Esophagus squamous epithelium (tissue), 5 donors: ENCODE results near the gene FAM227A. TPM values are rescaled to one million over a fixed set of nuclear protein-coding genes. Genes with fewer than 3 reads are reported as not detected.

Experiments used
- DNase-seq: peaks from one replicate; lab custom pipeline; 2025; lab: John Stamatoyannopoulos, UW
- H3K27ac ChIP-seq, 4 donors: fragments of 200-600 bp; sonication (generic); one replicate each; pipeline ENCODE4 v1.5.1; 2016 to 2019; ENCODE audit warnings: mild to moderate bottlenecking in 1 of 4
- H3K27me3 ChIP-seq, 4 donors: fragments of 200-600 bp; sonication (generic); 1 replicate in 3 of 4; 2 replicates in 1 of 4; pipeline versions ENCODE4 v1.5.1 to v1.6.0; 2017 to 2021; ENCODE audit warnings: antibody characterized with exemption in 1 of 4
- H3K36me3 ChIP-seq, 3 donors: fragments of 200-600 bp; sonication (generic); one replicate each; pipeline ENCODE4 v1.5.1; 2016 to 2019
- H3K4me1 ChIP-seq, 3 donors: fragments of 200-600 bp; sonication (generic); one replicate each; pipeline ENCODE4 v1.5.1; 2017 to 2019
- H3K4me3 ChIP-seq, 4 donors: fragments of 200-600 bp; sonication (generic); 1 replicate in 3 of 4; 2 replicates in 1 of 4; pipeline ENCODE4 v1.5.1; 2016 to 2019; ENCODE audit warnings: mild to moderate bottlenecking in 2 of 4, moderate library complexity in 1 of 4
- H3K9me3 ChIP-seq, 3 donors: fragments of 200-600 bp; sonication (generic); one replicate each; pipeline ENCODE4 v1.5.1; 2016 to 2019
- POLR2A ChIP-seq, 4 donors: fragments of 450-650 bp; IDR thresholded peaks; one replicate each; pipeline ENCODE4 v1.6.1; 2017; ENCODE audit warnings: antibody characterized with exemption in 4 of 4, mild to moderate bottlenecking in 4 of 4, moderate library complexity in 3 of 4
- WGBS, 2 donors: methylation state at CpG; one replicate each; pipeline ENCODE4 v1.1.5; 2018; 5-methylcytosine and 5-hydroxymethylcytosine counted together
- intact Hi-C: fragments of 100-400 bp; cut with DNase I; formaldehyde crosslinking; loops from one replicate; pipeline ENCODE4 v1.15.0; 2022
- total RNA-seq, 4 donors: library from RNA; depleted of rRNA; stranded (reverse); fragments of >200 nt; gene quantifications; one replicate each; pipeline ENCODE4 v1.1.0, GENCODE V29; 2016
- TF ChIP-seq, protein P1 (sequence below), 6 experiments: fragments of 450-650 bp in 4 of 6; fragments of 200-600 bp in 2 of 6; sonication (generic) in 2 of 6; IDR thresholded peaks; one replicate each; pipeline ENCODE4 v1.5.1; 2016 to 2019; ENCODE audit warnings: antibody characterized with exemption in 6 of 6, mild to moderate bottlenecking in 4 of 6, moderate library complexity in 4 of 6
- donor health status: DM: yes; HTN: yes; CAD: no.

The FAM227A gene
- total RNA-seq, 4 donors from 2014 or later, result 0.04 to 1.0 (median 0.12) TPM

DNA sequence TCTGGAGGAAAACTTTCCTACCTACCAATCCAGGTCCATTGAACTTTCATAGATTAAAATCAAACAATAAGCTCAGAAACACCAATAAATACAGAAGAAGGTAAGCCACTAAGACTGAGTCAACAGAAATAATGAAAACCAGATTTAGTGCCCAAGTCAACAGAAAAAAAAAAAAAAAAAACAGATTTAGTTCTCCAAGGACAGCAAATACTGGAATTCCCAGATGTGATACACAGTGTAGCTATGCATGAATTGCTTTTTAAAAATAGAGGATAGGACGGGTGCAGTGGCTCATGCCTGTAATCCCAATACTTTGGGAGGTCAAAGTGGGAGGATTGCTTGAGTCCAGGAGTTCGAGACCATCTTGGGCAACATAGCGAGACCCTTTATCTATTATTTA is 101.9 kb downstream of the FAM227A start:
- Histone ChIP-seq H3K9me3 (no peaks in the 10 kb centered on the region), H3K4me3 (no peak overlapping the region), H3K27me3 (no peaks in the 10 kb centered on the region), H3K36me3 (no peaks in the 10 kb centered on the region), H3K27ac (no peak overlapping the region), H3K4me1 (peaks cover 0 to 3% (median 0%) of the 10 kb centered on the region in 3 donors)
- intact Hi-C loops, result no loop called here
- no peak for TF ChIP-seq POLR2A (IDR thresholded peaks at IDR 0.05)
- WGBS, 2 donors, result 75 to 83% methylated on average over 3 of the region's 3 CpGs
- no peak for DNase-seq

DNA sequence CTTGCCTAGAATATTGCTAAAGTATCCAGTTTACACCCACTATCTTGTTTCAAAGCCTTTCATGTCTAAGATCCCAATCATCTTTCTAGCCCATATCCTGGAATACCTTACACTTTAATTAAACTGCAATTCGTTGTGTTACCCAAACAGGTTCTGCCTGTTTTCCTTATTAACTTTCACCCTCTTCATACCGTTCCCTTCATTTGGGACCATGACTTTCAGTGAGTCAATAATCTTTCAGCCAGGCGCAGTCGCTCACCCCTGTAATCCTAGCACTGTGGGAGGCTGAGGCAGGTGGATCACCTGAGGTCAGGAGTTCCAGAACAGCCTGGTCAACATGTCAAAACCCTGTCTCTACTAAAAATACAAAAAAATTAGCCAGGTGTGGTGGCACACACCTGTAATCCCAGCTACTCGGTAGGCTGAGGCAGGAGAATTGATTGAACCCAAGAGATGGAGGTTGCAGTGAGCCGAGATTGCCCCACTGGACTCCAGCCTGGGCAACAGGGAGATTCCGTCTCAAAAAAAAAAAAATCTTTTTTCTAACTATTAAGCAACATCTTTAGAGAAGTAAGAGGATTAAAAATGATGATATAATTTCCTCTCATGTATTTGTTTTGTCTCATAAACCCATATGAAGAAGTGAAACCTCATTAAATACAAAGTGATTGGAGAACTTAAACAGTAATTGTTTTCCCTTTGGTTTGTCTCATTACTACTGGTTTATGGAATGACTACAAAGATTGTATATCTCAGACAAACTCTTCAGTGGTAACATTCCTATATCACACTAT is 106.9 kb downstream of the FAM227A start:
- no peak overlapping the region for H3K4me3 ChIP-seq
- peak overlapping the region in 3 of 4 donors; percentile 26 to 55 (median 55) for H3K27ac ChIP-seq
- TF ChIP-seq, protein P1, sequence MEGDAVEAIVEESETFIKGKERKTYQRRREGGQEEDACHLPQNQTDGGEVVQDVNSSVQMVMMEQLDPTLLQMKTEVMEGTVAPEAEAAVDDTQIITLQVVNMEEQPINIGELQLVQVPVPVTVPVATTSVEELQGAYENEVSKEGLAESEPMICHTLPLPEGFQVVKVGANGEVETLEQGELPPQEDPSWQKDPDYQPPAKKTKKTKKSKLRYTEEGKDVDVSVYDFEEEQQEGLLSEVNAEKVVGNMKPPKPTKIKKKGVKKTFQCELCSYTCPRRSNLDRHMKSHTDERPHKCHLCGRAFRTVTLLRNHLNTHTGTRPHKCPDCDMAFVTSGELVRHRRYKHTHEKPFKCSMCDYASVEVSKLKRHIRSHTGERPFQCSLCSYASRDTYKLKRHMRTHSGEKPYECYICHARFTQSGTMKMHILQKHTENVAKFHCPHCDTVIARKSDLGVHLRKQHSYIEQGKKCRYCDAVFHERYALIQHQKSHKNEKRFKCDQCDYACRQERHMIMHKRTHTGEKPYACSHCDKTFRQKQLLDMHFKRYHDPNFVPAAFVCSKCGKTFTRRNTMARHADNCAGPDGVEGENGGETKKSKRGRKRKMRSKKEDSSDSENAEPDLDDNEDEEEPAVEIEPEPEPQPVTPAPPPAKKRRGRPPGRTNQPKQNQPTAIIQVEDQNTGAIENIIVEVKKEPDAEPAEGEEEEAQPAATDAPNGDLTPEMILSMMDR (IDR thresholded peaks at IDR 0.05), result no peak
- TF ChIP-seq POLR2A (IDR thresholded peaks at IDR 0.05), result no peak
- H3K27me3 ChIP-seq, result no peaks in the 10 kb centered on the region
- 30 to 55% methylated on average over 7 of the region's 7 CpGs for WGBS, 2 donors
- H3K9me3 ChIP-seq, result peaks cover 0 to 4% (median 2%) of the 10 kb centered on the region in 3 donors
- H3K36me3 ChIP-seq, result no peaks in the 10 kb centered on the region
- intact Hi-C loops, result no loop called here
- DNase-seq, result no peak
- H3K4me1 ChIP-seq, result peaks cover 0 to 15% (median 0%) of the 10 kb centered on the region in 3 donors

DNA sequence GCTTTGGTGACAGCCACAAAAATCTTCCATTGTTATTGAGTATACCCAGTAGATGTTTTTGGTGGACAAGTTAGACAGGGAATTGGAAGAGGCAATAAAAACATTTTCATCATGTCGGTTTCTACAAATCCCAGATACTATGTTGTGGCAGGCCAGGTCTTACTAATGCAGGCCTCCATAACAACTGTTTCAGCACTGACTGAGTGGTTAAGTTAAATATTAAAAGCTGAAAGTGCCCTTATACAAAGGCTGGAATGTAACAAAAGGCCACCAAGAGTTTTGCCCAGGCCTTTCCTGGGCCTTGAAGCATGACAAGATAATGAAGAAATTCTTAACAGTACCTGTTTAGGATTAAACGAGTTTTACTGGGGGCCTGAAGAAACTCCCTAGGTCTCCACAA is 115.5 kb downstream of the FAM227A start:
- no peak for TF ChIP-seq POLR2A (IDR thresholded peaks at IDR 0.05)
- TF ChIP-seq, protein P1 (IDR thresholded peaks at IDR 0.05), result no peak
- 78 to 94% methylated on average over 2 of the region's 2 CpGs for WGBS, 2 donors
- intact Hi-C loops, result no loop called here
- H3K4me3 ChIP-seq, result no peak overlapping the region
- peaks cover 0 to 15% (median 12%) of the 10 kb centered on the region in 3 donors for H3K9me3 ChIP-seq
- no peak overlapping the region for H3K27ac ChIP-seq
- H3K36me3 ChIP-seq, result no peaks in the 10 kb centered on the region
- H3K27me3 ChIP-seq, result no peaks in the 10 kb centered on the region
- H3K4me1 ChIP-seq, result no peaks in the 10 kb centered on the region
- DNase-seq, result no peak

DNA sequence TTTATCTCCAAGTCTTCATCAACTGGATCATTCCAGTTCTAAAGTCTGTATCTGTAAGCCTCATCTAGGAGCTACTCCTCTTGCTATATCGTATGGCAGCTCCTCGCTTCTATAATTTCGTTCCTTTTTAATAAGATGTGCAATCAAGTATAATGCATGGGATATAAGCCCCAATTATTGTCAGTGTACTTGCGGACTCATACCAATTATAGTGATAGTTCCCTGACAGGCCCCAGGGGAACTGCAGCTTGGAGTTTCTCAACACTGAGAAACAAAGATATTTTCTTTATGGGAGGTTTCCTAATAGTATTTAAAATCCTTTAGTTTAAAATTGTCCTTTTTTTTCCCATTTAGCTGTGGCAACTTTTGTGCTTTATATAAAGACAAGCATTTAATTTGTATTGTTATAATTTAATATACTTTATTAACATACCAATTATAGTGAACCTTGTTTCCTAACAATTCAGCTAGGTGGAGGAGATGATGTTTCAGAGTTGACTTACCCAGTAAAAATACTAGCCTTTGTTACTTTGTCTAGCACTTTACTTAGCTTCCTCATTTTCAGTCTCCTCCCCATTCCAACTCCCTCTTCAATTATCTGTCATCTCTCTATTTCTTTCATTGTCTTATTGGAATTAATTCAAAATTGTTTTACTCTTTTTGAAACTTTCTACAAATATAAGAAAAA is 124.8 kb downstream of the FAM227A start:
- intact Hi-C loops, result no loop called here
- 90 to 93% methylated on average over 4 of the region's 4 CpGs for WGBS, 2 donors

More for the DNA sequence above, 124.8 kb downstream of the FAM227A start:
- Histone ChIP-seq H3K36me3 (no peaks in the 10 kb centered on the region), H3K4me3 (no peak overlapping the region), H3K4me1 (no peaks in the 10 kb centered on the region), H3K27me3 (no peaks in the 10 kb centered on the region), H3K9me3 (no peaks in the 10 kb centered on the region), H3K27ac (no peak overlapping the region)
- no peak for TF ChIP-seq POLR2A (IDR thresholded peaks at IDR 0.05)
- TF ChIP-seq, protein P1 (IDR thresholded peaks at IDR 0.05), result no peak
- no peak for DNase-seq

Other genes starting within 250 kb of the FAM227A start
- gene KCNJ4, start 201.2 kb downstream of the FAM227A start, total RNA-seq, result not detected
- 1 to 10 TPM; 1.1 to 9.6 (median 1.9) TPM for gene KDELR3, start 188.3 kb downstream of the FAM227A start, total RNA-seq
- gene DDX17, start 150.1 kb downstream of the FAM227A start, total RNA-seq, result 100 to 1,000 TPM; 164 to 498 (median 214) TPM
- gene DMC1, start 86.2 kb downstream of the FAM227A start, total RNA-seq, result 1 to 10 TPM in 3 of 4 donors, not detected in 1; 1.1 to 7.2 (median 5.2) TPM
- gene CBY1, start 246 bp upstream of the FAM227A start, total RNA-seq, result 10 to 100 TPM in 3 of 4 donors, 1 to 10 TPM in 1; 8.7 to 21.1 (median 13.1) TPM
- 10 to 100 TPM; 23.4 to 73.7 (median 57.2) TPM for gene TOMM22, start 25.6 kb upstream of the FAM227A start, total RNA-seq
- gene JOSD1, start 44.6 kb upstream of the FAM227A start, total RNA-seq, result 10 to 100 TPM; 27.8 to 48.8 (median 33.1) TPM
- 10 to 100 TPM; 15.3 to 37.4 (median 32.0) TPM for gene GTPBP1, start 49.6 kb upstream of the FAM227A start, total RNA-seq
- gene SUN2, start 99.6 kb upstream of the FAM227A start, total RNA-seq, result 100 to 1,000 TPM in 3 of 4 donors, 10 to 100 TPM in 1; 94.2 to 307 (median 191) TPM
- gene DNAL4, start 137.8 kb upstream of the FAM227A start, total RNA-seq, result 10 to 100 TPM in 3 of 4 donors, 1 to 10 TPM in 1; 7.3 to 15.5 (median 13.7) TPM
- 1 to 10 TPM in 1 of 4 donors, under 1 TPM in 3; 0.26 to 2.3 (median 0.63) TPM for gene NPTXR, start 187.6 kb upstream of the FAM227A start, total RNA-seq
- gene CBX6, start 215.8 kb upstream of the FAM227A start, total RNA-seq, result 10 to 100 TPM in 2 of 4 donors, 1 to 10 TPM in 2; 7.8 to 27.7 (median 11.8) TPM